HG02571 (cell line): Measurements from ENCODE around the gene FOXP3.

Experiments
- ATAC-seq: cut with Tn5 transposase; IDR thresholded peaks from one replicate; pipeline ENCODE4 v1.9.1; 2021; ENCODE audit warnings: mild to moderate bottlenecking, moderate library complexity; ENCODE audit not compliant: unreplicated experiment

FOXP3 gene

GRCh38 chrX:49226946-49227345, 37.6 kb downstream of the FOXP3 start:
- no peak for ATAC-seq

GRCh38 chrX:49225858-49226257, 38.7 kb downstream of the FOXP3 start:
- ATAC-seq = no peak

- ATAC-seq = no peak
These were observed 42.6 kb downstream of the FOXP3 start for GRCh38 chrX:49221868-49222267.

GRCh38 chrX:49220100-49220499, 44.4 kb downstream of the FOXP3 start:
- ATAC-seq = no peak

- no peak for ATAC-seq
These were observed 49.4 kb downstream of the FOXP3 start for GRCh38 chrX:49214996-49215526.

- ATAC-seq = no peak
These were observed 50.1 kb downstream of the FOXP3 start for GRCh38 chrX:49214416-49214815.

- no peak for ATAC-seq
These were observed 51.6 kb downstream of the FOXP3 start for GRCh38 chrX:49212861-49213260.

- ATAC-seq = no peak
These were observed 52.3 kb downstream of the FOXP3 start for GRCh38 chrX:49212209-49212608.

- ATAC-seq = no peak
These were observed 53.4 kb downstream of the FOXP3 start for GRCh38 chrX:49211074-49211473.

GRCh38 chrX:49210406-49210805, 54.1 kb downstream of the FOXP3 start:
- no peak for ATAC-seq

- ATAC-seq = no peak
These were observed 54.9 kb downstream of the FOXP3 start for GRCh38 chrX:49209434-49210251.

- no peak for ATAC-seq
These were observed 56.1 kb downstream of the FOXP3 start for GRCh38 chrX:49208399-49208798.

- no peak for ATAC-seq
These were observed 58.0 kb downstream of the FOXP3 start for GRCh38 chrX:49206543-49206942.

- no peak for ATAC-seq
These were observed 59.1 kb downstream of the FOXP3 start for GRCh38 chrX:49205443-49205842.

GRCh38 chrX:49204709-49205108, 59.8 kb downstream of the FOXP3 start:
- ATAC-seq = no peak

- no peak for ATAC-seq
These were observed 60.5 kb downstream of the FOXP3 start for GRCh38 chrX:49204017-49204416.

- no peak for ATAC-seq
These were observed 61.0 kb downstream of the FOXP3 start for GRCh38 chrX:49203536-49203935.

GRCh38 chrX:49202022-49202421, 62.5 kb downstream of the FOXP3 start:
- ATAC-seq = no peak
